Measurements from ENCODE around the gene KDM4B. TPM values are rescaled to one million over a fixed set of nuclear protein-coding genes. Genes with fewer than 3 reads are reported as not detected.

The KDM4B gene
- total and polyA plus RNA-seq, 2 donors from 2014 or later, result 6.6 to 35.7 TPM

DNA sequence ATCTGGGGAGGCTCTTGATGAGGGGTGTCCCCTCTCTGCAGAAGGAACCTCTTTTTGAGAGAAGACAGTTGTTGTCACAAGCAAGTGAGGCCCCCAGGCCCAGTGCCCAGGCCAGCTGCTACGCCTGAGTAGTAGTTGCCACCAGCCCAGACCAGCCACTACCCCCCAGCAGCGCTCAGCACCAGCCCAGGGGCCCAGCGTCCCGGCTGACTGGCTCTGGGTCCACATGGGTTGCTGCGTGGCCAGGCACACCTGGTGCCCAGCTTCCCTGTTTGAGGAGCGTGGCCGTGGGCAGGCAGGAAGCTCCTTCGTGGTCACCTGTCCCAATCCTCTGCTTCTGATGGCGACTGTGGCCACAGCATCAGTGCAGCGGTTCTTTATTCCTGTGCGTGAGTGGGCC, 84.7 kb downstream of the KDM4B start:
- Histone ChIP-seq H3K27ac (ENCODE audit: low read depth in 2 of 2, low read length in 2 of 2) (peak overlapping the region in 1 of 2 donors; percentile 32), H3K4me3 (ENCODE audit: low read length in 3 of 3) (no peak overlapping the region), H3K36me3 (ENCODE audit: control insufficient read depth in 2 of 3, insufficient read depth in 3 of 3, low read length in 3 of 3) (no peaks in the 10 kb centered on the region), H3K9ac (ENCODE audit: low read length in 3 of 3) (no peak overlapping the region), H3K4me1 (ENCODE audit: control insufficient read depth in 2 of 3, insufficient read depth in 2 of 3, low read depth in 1 of 3, low read length in 3 of 3) (peaks cover 0 to 17% (median 6%) of the 10 kb centered on the region in 3 donors), H3K27me3 (ENCODE audit: control insufficient read depth, insufficient read depth, low read length) (no peaks in the 10 kb centered on the region), H3K9me3 (ENCODE audit: control insufficient read depth in 2 of 3, insufficient read depth in 1 of 3, low read length in 3 of 3) (no peaks in the 10 kb centered on the region)
- FAIRE-seq, result no peak
- TF ChIP-seq CTCF (IDR thresholded peaks at IDR 0.05; ENCODE audit: borderline replicate concordance, extremely low read depth, insufficient read depth), result no peak
- no peak for DNase-seq
- intact Hi-C loops (cut with DNase I), result no loop called here

DNA sequence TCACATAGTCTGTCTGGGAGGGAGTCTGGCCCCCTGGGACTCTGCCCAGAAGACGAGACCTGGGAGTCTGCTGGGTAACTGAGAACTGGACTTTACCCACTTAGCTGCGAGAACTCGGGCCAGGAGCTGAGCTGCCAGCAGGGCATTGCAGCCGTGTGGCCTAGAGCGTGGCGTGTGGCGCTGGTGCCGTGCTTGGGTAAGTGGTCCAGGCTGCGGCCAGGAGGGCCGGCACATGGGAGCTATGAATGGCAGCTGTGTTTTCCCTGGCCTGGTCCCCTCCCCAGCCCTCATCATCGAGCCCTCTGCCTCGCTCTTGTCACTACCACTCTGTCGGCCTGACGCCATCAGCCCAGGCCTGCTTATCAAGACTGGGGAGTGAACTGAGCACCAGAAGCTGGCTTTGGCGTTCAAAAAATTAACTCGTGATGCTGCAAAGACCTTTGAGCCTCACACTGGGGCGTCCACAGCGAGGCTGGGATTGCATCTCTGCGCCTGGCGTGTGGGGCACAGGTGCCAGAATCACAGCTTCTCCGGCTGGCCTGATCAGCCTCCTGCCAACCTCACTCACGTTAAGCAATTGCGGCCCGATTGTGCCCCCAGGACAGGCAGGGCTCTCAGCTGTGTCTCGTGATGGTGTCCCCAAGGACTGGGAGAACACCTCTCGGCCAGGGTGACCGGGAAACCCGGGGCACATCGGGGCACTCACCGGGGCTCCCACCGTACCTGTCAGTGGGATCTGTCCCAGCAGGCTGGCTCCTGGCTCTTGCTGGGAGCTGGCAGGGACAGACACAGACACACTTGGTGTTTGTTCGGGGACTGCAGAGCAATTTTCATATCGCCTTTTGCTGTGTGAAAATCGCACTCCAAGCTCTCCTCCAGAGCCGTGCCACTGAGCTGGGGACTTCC, 85.9 kb downstream of the KDM4B start:
- no peaks in the 10 kb centered on the region for H3K9me3 ChIP-seq (ENCODE audit: control insufficient read depth in 2 of 3, insufficient read depth in 1 of 3, low read length in 3 of 3)
- DNase-seq, result no peak
- intact Hi-C loops (cut with DNase I), result no loop called here
- no peaks in the 10 kb centered on the region for H3K36me3 ChIP-seq (ENCODE audit: control insufficient read depth in 2 of 3, insufficient read depth in 3 of 3, low read length in 3 of 3)
- no peaks in the 10 kb centered on the region for H3K27me3 ChIP-seq (ENCODE audit: control insufficient read depth, insufficient read depth, low read length)
- no peak for TF ChIP-seq CTCF (IDR thresholded peaks at IDR 0.05; ENCODE audit: borderline replicate concordance, extremely low read depth, insufficient read depth)
- H3K27ac ChIP-seq (ENCODE audit: low read depth in 2 of 2, low read length in 2 of 2), result peak overlapping the region; percentile 37 to 63
- no peak for FAIRE-seq
- H3K4me1 ChIP-seq (ENCODE audit: control insufficient read depth in 2 of 3, insufficient read depth in 2 of 3, low read depth in 1 of 3, low read length in 3 of 3), result peaks cover 0 to 15% (median 6%) of the 10 kb centered on the region in 3 donors
- no peak overlapping the region for H3K9ac ChIP-seq (ENCODE audit: low read length in 3 of 3)
- no peak overlapping the region for H3K4me3 ChIP-seq (ENCODE audit: low read length in 3 of 3)

- no peaks in the 10 kb centered on the region for H3K36me3 ChIP-seq (ENCODE audit: control insufficient read depth in 2 of 3, insufficient read depth in 3 of 3, low read length in 3 of 3)
- no peak overlapping the region for H3K4me3 ChIP-seq (ENCODE audit: low read length in 3 of 3)
- no peaks in the 10 kb centered on the region for H3K27me3 ChIP-seq (ENCODE audit: control insufficient read depth, insufficient read depth, low read length)
- H3K9me3 ChIP-seq (ENCODE audit: control insufficient read depth in 2 of 3, insufficient read depth in 1 of 3, low read length in 3 of 3), result no peaks in the 10 kb centered on the region
- DNase-seq (no peak), FAIRE-seq (no peak)
- H3K4me1 ChIP-seq (ENCODE audit: control insufficient read depth in 2 of 3, insufficient read depth in 2 of 3, low read depth in 1 of 3, low read length in 3 of 3), result peaks cover 0 to 15% (median 6%) of the 10 kb centered on the region in 3 donors
- intact Hi-C loops (cut with DNase I), result no loop called here
- TF ChIP-seq CTCF (IDR thresholded peaks at IDR 0.05; ENCODE audit: borderline replicate concordance, extremely low read depth, insufficient read depth), result no peak
- no peak overlapping the region for H3K27ac ChIP-seq (ENCODE audit: low read depth in 2 of 2, low read length in 2 of 2)
- no peak overlapping the region for H3K9ac ChIP-seq (ENCODE audit: low read length in 3 of 3)
Observed at GRCh38 chr19:5055457-5055776, 86.5 kb downstream of the KDM4B start.
